Breast epithelium (tissue), 4 donors: Measurements from ENCODE around the gene GCG. TPM values are rescaled to one million over a fixed set of nuclear protein-coding genes. Genes with fewer than 3 reads are reported as not detected.

Source experiments
- DNase-seq, 2 donors: peaks; one replicate each; pipeline ENCODE4 v3.0.0-alpha.2; 2019; ENCODE audit warnings: low spot score in 2 of 2
- H3K27ac ChIP-seq, 2 donors: fragments of 200-600 bp; sonication (generic) in 1 of 2; one replicate each; pipeline ENCODE4 v1.5.1; 2016 to 2019; ENCODE audit warnings: mild to moderate bottlenecking in 1 of 2
- H3K27me3 ChIP-seq, 2 donors: fragments of 200-600 bp; sonication (generic) in 1 of 2; one replicate each; pipeline versions ENCODE4 v1.5.1 to v1.6.0; 2017 to 2019; ENCODE audit warnings: control low read depth in 1 of 2, mild to moderate bottlenecking in 1 of 2
- H3K36me3 ChIP-seq: fragments of 200-600 bp; one replicate; pipeline ENCODE4 v1.5.1; 2019
- H3K4me1 ChIP-seq, 2 donors: fragments of 200-600 bp; sonication (generic); one replicate each; pipeline ENCODE4 v1.5.1; 2016 to 2019; ENCODE audit warnings: control low read depth in 1 of 2
- H3K4me3 ChIP-seq, 3 donors: fragments of 200-600 bp; sonication (generic); 1 replicate in 2 of 3; 2 replicates in 1 of 3; pipeline ENCODE4 v1.5.1; 2016 to 2019; ENCODE audit warnings: mild to moderate bottlenecking in 3 of 3, moderate library complexity in 2 of 3
- H3K9me3 ChIP-seq, 2 donors: fragments of 200-600 bp; sonication (generic) in 1 of 2; one replicate each; pipeline ENCODE4 v1.5.1; 2016 to 2019; ENCODE audit warnings: control low read depth in 1 of 2
- POLR2A ChIP-seq: fragments of 450-650 bp; IDR thresholded peaks from one replicate; pipeline ENCODE4 v1.6.1; 2016; ENCODE audit warnings: antibody characterized with exemption, mild to moderate bottlenecking, moderate library complexity
- POLR2AphosphoS5 ChIP-seq, 3 donors: sonication (generic); formaldehyde crosslinking; IDR thresholded peaks; one replicate each; pipeline ENCODE4 v1.6.1; 2017; ENCODE audit warnings: antibody characterized with exemption in 3 of 3
- intact Hi-C: fragments of 100-400 bp; cut with DNase I; formaldehyde crosslinking; loops from one replicate; pipeline ENCODE4 v1.15.1; 2023; ENCODE audit warnings: low total_unique reads
- total RNA-seq, 3 donors: library from RNA; depleted of rRNA; stranded (reverse); fragments of >200 nt; gene quantifications; one replicate each; pipeline ENCODE4 v1.1.0, GENCODE V29; 2016
- TF ChIP-seq, protein P1 (sequence below), 3 donors: fragments of 450-650 bp; IDR thresholded peaks; one replicate each; pipeline ENCODE4 v1.5.1; 2016 to 2017; ENCODE audit warnings: antibody characterized with exemption in 3 of 3, mild to moderate bottlenecking in 3 of 3, moderate library complexity in 3 of 3

GCG gene
- total RNA-seq, 3 donors from 2014 or later: not detected

GRCh38 chr2:162166174-162166573, 14.1 kb upstream of the GCG start:
- Histone ChIP-seq H3K27ac (no peak overlapping the region), H3K4me3 (no peak overlapping the region), H3K4me1 (no peaks in the 10 kb centered on the region), H3K36me3 (no peaks in the 10 kb centered on the region), H3K9me3 (no peaks in the 10 kb centered on the region), H3K27me3 (no peaks in the 10 kb centered on the region)
- no peak for DNase-seq
- intact Hi-C loops: no loop called here
- TF ChIP-seq POLR2AphosphoS5 (IDR thresholded peaks at IDR 0.05) (no peak), POLR2A (no peak)
- TF ChIP-seq, protein P1, sequence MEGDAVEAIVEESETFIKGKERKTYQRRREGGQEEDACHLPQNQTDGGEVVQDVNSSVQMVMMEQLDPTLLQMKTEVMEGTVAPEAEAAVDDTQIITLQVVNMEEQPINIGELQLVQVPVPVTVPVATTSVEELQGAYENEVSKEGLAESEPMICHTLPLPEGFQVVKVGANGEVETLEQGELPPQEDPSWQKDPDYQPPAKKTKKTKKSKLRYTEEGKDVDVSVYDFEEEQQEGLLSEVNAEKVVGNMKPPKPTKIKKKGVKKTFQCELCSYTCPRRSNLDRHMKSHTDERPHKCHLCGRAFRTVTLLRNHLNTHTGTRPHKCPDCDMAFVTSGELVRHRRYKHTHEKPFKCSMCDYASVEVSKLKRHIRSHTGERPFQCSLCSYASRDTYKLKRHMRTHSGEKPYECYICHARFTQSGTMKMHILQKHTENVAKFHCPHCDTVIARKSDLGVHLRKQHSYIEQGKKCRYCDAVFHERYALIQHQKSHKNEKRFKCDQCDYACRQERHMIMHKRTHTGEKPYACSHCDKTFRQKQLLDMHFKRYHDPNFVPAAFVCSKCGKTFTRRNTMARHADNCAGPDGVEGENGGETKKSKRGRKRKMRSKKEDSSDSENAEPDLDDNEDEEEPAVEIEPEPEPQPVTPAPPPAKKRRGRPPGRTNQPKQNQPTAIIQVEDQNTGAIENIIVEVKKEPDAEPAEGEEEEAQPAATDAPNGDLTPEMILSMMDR (IDR thresholded peaks at IDR 0.05): no peak

- no peaks in the 10 kb centered on the region for H3K9me3 ChIP-seq
- no peak overlapping the region for H3K27ac ChIP-seq
- no peak overlapping the region for H3K4me3 ChIP-seq
- no peaks in the 10 kb centered on the region for H3K36me3 ChIP-seq
- DNase-seq: no peak
- no peaks in the 10 kb centered on the region for H3K4me1 ChIP-seq
- no peak for TF ChIP-seq POLR2A
- TF ChIP-seq POLR2AphosphoS5 (IDR thresholded peaks at IDR 0.05): no peak
- TF ChIP-seq, protein P1 (IDR thresholded peaks at IDR 0.05): no peak
- H3K27me3 ChIP-seq: no peaks in the 10 kb centered on the region
- intact Hi-C loops: no loop called here
Observed at GRCh38 chr2:162164802-162165201, 12.8 kb upstream of the GCG start.

GRCh38 chr2:162159446-162159845, 7.4 kb upstream of the GCG start:
- TF ChIP-seq POLR2AphosphoS5 (IDR thresholded peaks at IDR 0.05): no peak
- TF ChIP-seq POLR2A: no peak
- TF ChIP-seq, protein P1 (IDR thresholded peaks at IDR 0.05): no peak
- intact Hi-C loops: no loop called here
- no peaks in the 10 kb centered on the region for H3K36me3 ChIP-seq

DNA sequence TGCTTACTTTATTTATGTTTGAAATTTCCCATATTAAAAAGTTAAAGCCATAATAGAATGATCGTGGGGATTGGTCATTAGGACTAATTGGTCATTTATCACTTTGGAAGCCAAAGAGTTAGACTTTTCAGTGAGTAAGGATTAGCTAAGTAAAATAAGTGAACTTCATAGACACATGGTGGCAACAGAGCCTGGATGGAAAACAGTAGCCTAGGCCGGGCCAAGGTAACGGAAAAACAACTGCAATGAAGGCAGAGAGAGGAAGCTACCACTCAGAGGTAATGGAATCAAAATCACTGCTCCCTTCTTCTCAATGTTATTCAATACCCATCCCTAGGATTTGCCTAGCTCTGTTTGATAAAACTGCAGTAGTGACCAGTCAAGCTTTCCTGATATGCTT, 4.1 kb upstream of the GCG start:
- TF ChIP-seq POLR2AphosphoS5 (IDR thresholded peaks at IDR 0.05) (no peak), POLR2A (no peak)
- TF ChIP-seq, protein P1 (IDR thresholded peaks at IDR 0.05): no peak
- no peaks in the 10 kb centered on the region for H3K4me1 ChIP-seq
- H3K27me3 ChIP-seq: no peaks in the 10 kb centered on the region
- no peaks in the 10 kb centered on the region for H3K36me3 ChIP-seq
- H3K27ac ChIP-seq: no peak overlapping the region
- no peaks in the 10 kb centered on the region for H3K9me3 ChIP-seq
- intact Hi-C loops: no loop called here
- no peak overlapping the region for H3K4me3 ChIP-seq
- no peak for DNase-seq

More at GRCh38 chr2:162159446-162159845, 7.4 kb upstream of the GCG start:
- no peak for DNase-seq
- H3K4me3 ChIP-seq: no peak overlapping the region
- no peaks in the 10 kb centered on the region for H3K27me3 ChIP-seq
- H3K4me1 ChIP-seq: no peaks in the 10 kb centered on the region
- H3K27ac ChIP-seq: no peak overlapping the region
- H3K9me3 ChIP-seq: no peaks in the 10 kb centered on the region

DNA sequence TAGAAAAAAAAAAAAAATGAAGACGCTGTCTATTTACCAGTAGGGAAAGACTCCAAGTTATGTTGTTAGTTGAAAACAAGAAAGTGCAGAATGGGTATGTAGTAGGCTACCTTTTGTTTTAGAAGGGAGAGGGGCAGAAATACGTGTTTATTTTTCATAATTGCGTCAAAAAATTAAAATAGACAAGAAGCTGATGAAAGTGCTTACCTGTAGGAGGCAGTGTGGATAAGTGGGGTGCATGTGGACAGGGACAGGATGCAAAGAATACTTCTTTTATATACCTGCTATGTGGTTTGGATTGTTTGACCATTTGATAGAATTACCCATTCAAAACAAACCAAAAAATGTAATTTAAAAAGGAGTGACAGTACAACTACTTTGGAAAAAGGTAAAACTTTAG, 3.0 kb upstream of the GCG start:
- Histone ChIP-seq H3K27me3 (no peaks in the 10 kb centered on the region), H3K9me3 (no peaks in the 10 kb centered on the region), H3K4me1 (no peaks in the 10 kb centered on the region), H3K27ac (no peak overlapping the region), H3K36me3 (no peaks in the 10 kb centered on the region), H3K4me3 (no peak overlapping the region)
- TF ChIP-seq POLR2AphosphoS5 (IDR thresholded peaks at IDR 0.05): no peak
- no peak for TF ChIP-seq POLR2A
- TF ChIP-seq, protein P1 (IDR thresholded peaks at IDR 0.05): no peak
- intact Hi-C loops: no loop called here
- no peak for DNase-seq
